Stimulated activated CD4-positive, alpha-beta T cell treated with anti-CD3 and anti-CD28 coated beads, Interleukin-1b, Interleukin-23, amount 100 ng/mL, for 4 hours (primary cell): ENCODE data around the gene RNU2-1.
"Not testable (repeated sequence)": the region's sequence is repeated elsewhere in the genome, so short reads cannot be mapped to it uniquely, and the experiment has no call there.

Experiments used
- DNase-seq, 2 donors: peaks; one replicate each; pipeline ENCODE4 v3.0.0-alpha.2; 2020; ENCODE audit warnings: low read depth in 2 of 2

RNU2-1 gene

GRCh38 chr17:43233877-43234276, at the start of gene RNU2-1:
Gene RNU2-1 (minus strand): TSS chr17:43233977.
- not testable (repeated sequence) for DNase-seq

GRCh38 chr17:43272914-43273313, 39.1 kb upstream of the RNU2-1 start:
- not testable (repeated sequence) for DNase-seq

GRCh38 chr17:43272483-43272882, 38.7 kb upstream of the RNU2-1 start:
- DNase-seq = not testable (repeated sequence)

GRCh38 chr17:43270552-43271504, 37.1 kb upstream of the RNU2-1 start:
- not testable (repeated sequence) for DNase-seq

GRCh38 chr17:43246456-43246855, 12.7 kb upstream of the RNU2-1 start:
- not testable (repeated sequence) for DNase-seq

GRCh38 chr17:43240596-43241352, 7.0 kb upstream of the RNU2-1 start:
- not testable (repeated sequence) for DNase-seq

- not testable (repeated sequence) for DNase-seq
These were observed 5.8 kb upstream of the RNU2-1 start for GRCh38 chr17:43239597-43239996.

GRCh38 chr17:43233263-43233662, 514 bp downstream of the RNU2-1 start:
- not testable (repeated sequence) for DNase-seq

- not testable (repeated sequence) for DNase-seq
These were observed 1.6 kb downstream of the RNU2-1 start for GRCh38 chr17:43232021-43232699.

GRCh38 chr17:43231205-43232020, 2.4 kb downstream of the RNU2-1 start:
- not testable (repeated sequence) for DNase-seq

- not testable (repeated sequence) for DNase-seq
These were observed 5.6 kb downstream of the RNU2-1 start, which contains the start of gene CCDC200 for GRCh38 chr17:43228020-43228782. Gene CCDC200 (minus strand): TSS chr17:43228623. CDS start chr17:43228554, 69 bp downstream.

- DNase-seq = no peak
These were observed 7.4 kb downstream of the RNU2-1 start for GRCh38 chr17:43226393-43226792.

GRCh38 chr17:43224146-43224705, 9.6 kb downstream of the RNU2-1 start:
- no peak for DNase-seq

- no peak for DNase-seq
These were observed 13.2 kb downstream of the RNU2-1 start for GRCh38 chr17:43220511-43221125.

- DNase-seq = no peak
These were observed 13.9 kb downstream of the RNU2-1 start for GRCh38 chr17:43219746-43220380.

- no peak for DNase-seq
These were observed 14.8 kb downstream of the RNU2-1 start for GRCh38 chr17:43219001-43219400.

GRCh38 chr17:43217614-43218087, 16.1 kb downstream of the RNU2-1 start:
- peak in 1 of 2 donors; percentile 5 for DNase-seq

GRCh38 chr17:43216762-43217613, 16.8 kb downstream of the RNU2-1 start:
- DNase-seq = no peak
